ENCODE measurements around the gene TGFBR1. TPM values are rescaled to one million over a fixed set of nuclear protein-coding genes. Genes with fewer than 3 reads are reported as not detected.

TGFBR1 gene
- total and polyA plus RNA-seq, 2 donors (not counting 1 experiment from before 2014, with no cell fraction given): 78.5 to 79.1 TPM

DNA sequence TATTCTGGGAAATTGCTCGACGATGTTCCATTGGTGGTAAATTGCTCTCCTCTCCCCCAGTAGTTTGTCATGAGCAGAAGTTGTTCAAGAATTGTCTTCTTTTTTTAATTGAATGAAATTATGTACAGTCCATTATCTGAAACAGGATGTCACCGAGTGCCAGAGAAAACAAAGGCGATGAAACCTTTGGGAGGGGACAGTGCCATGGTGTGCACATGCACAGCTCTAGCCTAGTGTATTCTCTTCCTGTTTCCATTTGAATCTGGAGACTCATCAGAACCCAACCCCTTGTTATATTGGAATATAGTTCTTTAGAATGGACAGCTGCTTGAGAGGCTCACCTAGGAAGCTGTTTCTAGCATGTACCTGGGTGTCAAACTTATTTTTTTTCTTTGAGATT is 41.7 kb downstream of the TGFBR1 start:
- no peak for DNase-seq (ENCODE audit: low read depth in 2 of 2)
- Histone ChIP-seq H2AFZ (ENCODE audit: low read length) (no peak overlapping the region), H3K4me1 (ENCODE audit: control insufficient read depth, extremely low read depth, insufficient read depth, low read length) (no peaks in the 10 kb centered on the region), H3K9me3 (ENCODE audit: control insufficient read depth, insufficient read depth, low read depth, low read length) (no peaks in the 10 kb centered on the region), H3K27me3 (ENCODE audit: control insufficient read depth, insufficient read depth, low read length) (no peaks in the 10 kb centered on the region), H3K4me2 (ENCODE audit: extremely low read depth, insufficient read depth, low read length) (no peak overlapping the region), H3K9ac (ENCODE audit: insufficient read depth, low read length) (no peak overlapping the region), H4K20me1 (ENCODE audit: control insufficient read depth, extremely low read depth, insufficient read depth, low read length) (no peaks in the 10 kb centered on the region), H3K4me3 (replicated peaks in 1 of 4; ENCODE audit: control extremely low read depth in 1 of 4, insufficient read depth in 1 of 4, low read depth in 3 of 4, low read length in 4 of 4) (no peak overlapping the region), H3K27ac (ENCODE audit: insufficient read depth, low read length) (no peak overlapping the region), H3K36me3 (ENCODE audit: control insufficient read depth, insufficient read depth, low read length) (peaks cover 1% of the 10 kb centered on the region), H3K79me2 (ENCODE audit: control insufficient read depth, insufficient read depth, low read length) (no peaks in the 10 kb centered on the region)
- TF ChIP-seq, protein P1, sequence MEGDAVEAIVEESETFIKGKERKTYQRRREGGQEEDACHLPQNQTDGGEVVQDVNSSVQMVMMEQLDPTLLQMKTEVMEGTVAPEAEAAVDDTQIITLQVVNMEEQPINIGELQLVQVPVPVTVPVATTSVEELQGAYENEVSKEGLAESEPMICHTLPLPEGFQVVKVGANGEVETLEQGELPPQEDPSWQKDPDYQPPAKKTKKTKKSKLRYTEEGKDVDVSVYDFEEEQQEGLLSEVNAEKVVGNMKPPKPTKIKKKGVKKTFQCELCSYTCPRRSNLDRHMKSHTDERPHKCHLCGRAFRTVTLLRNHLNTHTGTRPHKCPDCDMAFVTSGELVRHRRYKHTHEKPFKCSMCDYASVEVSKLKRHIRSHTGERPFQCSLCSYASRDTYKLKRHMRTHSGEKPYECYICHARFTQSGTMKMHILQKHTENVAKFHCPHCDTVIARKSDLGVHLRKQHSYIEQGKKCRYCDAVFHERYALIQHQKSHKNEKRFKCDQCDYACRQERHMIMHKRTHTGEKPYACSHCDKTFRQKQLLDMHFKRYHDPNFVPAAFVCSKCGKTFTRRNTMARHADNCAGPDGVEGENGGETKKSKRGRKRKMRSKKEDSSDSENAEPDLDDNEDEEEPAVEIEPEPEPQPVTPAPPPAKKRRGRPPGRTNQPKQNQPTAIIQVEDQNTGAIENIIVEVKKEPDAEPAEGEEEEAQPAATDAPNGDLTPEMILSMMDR (conservative IDR thresholded peaks at IDR 0.05 in 1 of 2, IDR thresholded peaks at IDR 0.05 in 1 of 2; ENCODE audit: low read depth in 1 of 2, low read length in 2 of 2): no peak
- no peak for TF ChIP-seq EZH2 (IDR thresholded peaks at IDR 0.05; ENCODE audit: low read length, missing control alignments)

GRCh38 chr9:99147177-99147576 is 42.3 kb downstream of the TGFBR1 start:
- no peak overlapping the region for H3K9ac ChIP-seq (ENCODE audit: insufficient read depth, low read length)
- no peak overlapping the region for H2AFZ ChIP-seq (ENCODE audit: low read length)
- no peaks in the 10 kb centered on the region for H3K27me3 ChIP-seq (ENCODE audit: control insufficient read depth, insufficient read depth, low read length)
- DNase-seq (ENCODE audit: low read depth in 2 of 2): no peak
- H3K4me2 ChIP-seq (ENCODE audit: extremely low read depth, insufficient read depth, low read length): no peak overlapping the region
- no peak overlapping the region for H3K27ac ChIP-seq (ENCODE audit: insufficient read depth, low read length)
- H3K4me3 ChIP-seq (replicated peaks in 1 of 4; ENCODE audit: control extremely low read depth in 1 of 4, insufficient read depth in 1 of 4, low read depth in 3 of 4, low read length in 4 of 4): no peak overlapping the region
- TF ChIP-seq, protein P1 (conservative IDR thresholded peaks at IDR 0.05 in 1 of 2, IDR thresholded peaks at IDR 0.05 in 1 of 2; ENCODE audit: low read depth in 1 of 2, low read length in 2 of 2): no peak
- no peak for TF ChIP-seq EZH2 (IDR thresholded peaks at IDR 0.05; ENCODE audit: low read length, missing control alignments)
- no peaks in the 10 kb centered on the region for H3K79me2 ChIP-seq (ENCODE audit: control insufficient read depth, insufficient read depth, low read length)
- no peaks in the 10 kb centered on the region for H3K4me1 ChIP-seq (ENCODE audit: control insufficient read depth, extremely low read depth, insufficient read depth, low read length)
- no peaks in the 10 kb centered on the region for H3K9me3 ChIP-seq (ENCODE audit: control insufficient read depth, insufficient read depth, low read depth, low read length)
- H4K20me1 ChIP-seq (ENCODE audit: control insufficient read depth, extremely low read depth, insufficient read depth, low read length): no peaks in the 10 kb centered on the region
- H3K36me3 ChIP-seq (ENCODE audit: control insufficient read depth, insufficient read depth, low read length): peaks cover 1% of the 10 kb centered on the region

GRCh38 chr9:99150451-99151171 is 45.7 kb downstream of the TGFBR1 start:
- TF ChIP-seq EZH2 (IDR thresholded peaks at IDR 0.05; ENCODE audit: low read length, missing control alignments): no peak
- TF ChIP-seq, protein P1 (conservative IDR thresholded peaks at IDR 0.05 in 1 of 2, IDR thresholded peaks at IDR 0.05 in 1 of 2; ENCODE audit: low read depth in 1 of 2, low read length in 2 of 2): no peak
- Histone ChIP-seq H3K79me2 (ENCODE audit: control insufficient read depth, insufficient read depth, low read length) (no peaks in the 10 kb centered on the region), H3K36me3 (ENCODE audit: control insufficient read depth, insufficient read depth, low read length) (no peaks in the 10 kb centered on the region), H3K4me1 (ENCODE audit: control insufficient read depth, extremely low read depth, insufficient read depth, low read length) (no peaks in the 10 kb centered on the region), H3K27me3 (ENCODE audit: control insufficient read depth, insufficient read depth, low read length) (no peaks in the 10 kb centered on the region), H3K4me2 (ENCODE audit: extremely low read depth, insufficient read depth, low read length) (no peak overlapping the region), H3K4me3 (replicated peaks in 1 of 4; ENCODE audit: control extremely low read depth in 1 of 4, insufficient read depth in 1 of 4, low read depth in 3 of 4, low read length in 4 of 4) (no peak overlapping the region), H4K20me1 (ENCODE audit: control insufficient read depth, extremely low read depth, insufficient read depth, low read length) (no peaks in the 10 kb centered on the region), H2AFZ (ENCODE audit: low read length) (no peak overlapping the region), H3K27ac (ENCODE audit: insufficient read depth, low read length) (no peak overlapping the region), H3K9me3 (ENCODE audit: control insufficient read depth, insufficient read depth, low read depth, low read length) (no peaks in the 10 kb centered on the region), H3K9ac (ENCODE audit: insufficient read depth, low read length) (no peak overlapping the region)
- no peak for DNase-seq (ENCODE audit: low read depth in 2 of 2)
